Measurements from ENCODE around the gene PRKG1.

DNA sequence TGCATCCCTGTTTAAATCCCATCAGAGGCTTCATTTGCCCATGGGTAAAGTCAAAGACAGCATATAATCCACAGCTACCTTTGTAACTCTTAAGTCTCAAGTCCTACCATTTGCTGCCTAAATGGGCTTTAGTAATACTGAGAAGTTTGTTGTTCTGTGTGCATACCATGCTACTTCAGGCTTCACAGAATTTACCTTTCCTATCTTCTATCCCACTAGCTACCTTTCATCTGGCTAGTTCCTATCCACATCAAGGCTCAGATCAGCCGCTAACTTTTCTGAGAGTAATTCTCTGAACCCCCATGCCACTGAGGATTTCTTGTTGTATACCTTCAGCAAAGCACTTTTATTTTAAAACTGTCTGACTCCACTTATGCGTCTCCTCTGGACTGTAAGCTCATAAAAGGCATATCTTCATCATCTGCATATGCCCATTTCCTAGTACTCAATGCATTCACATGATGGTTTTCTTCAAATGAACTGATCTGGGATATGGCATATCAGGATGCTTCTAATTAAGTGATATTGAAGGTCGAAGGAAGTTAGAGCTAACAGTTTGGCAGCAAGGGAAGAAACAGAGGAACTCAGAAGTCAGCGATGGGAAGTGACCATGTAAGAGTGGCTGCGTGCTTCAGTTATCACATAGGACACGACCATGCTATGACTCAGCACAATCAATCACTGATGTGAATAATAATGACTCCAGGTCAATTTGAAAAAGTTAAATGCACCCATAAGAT is 955.9 kb downstream of the PRKG1 start:
- TF ChIP-seq, protein P1, sequence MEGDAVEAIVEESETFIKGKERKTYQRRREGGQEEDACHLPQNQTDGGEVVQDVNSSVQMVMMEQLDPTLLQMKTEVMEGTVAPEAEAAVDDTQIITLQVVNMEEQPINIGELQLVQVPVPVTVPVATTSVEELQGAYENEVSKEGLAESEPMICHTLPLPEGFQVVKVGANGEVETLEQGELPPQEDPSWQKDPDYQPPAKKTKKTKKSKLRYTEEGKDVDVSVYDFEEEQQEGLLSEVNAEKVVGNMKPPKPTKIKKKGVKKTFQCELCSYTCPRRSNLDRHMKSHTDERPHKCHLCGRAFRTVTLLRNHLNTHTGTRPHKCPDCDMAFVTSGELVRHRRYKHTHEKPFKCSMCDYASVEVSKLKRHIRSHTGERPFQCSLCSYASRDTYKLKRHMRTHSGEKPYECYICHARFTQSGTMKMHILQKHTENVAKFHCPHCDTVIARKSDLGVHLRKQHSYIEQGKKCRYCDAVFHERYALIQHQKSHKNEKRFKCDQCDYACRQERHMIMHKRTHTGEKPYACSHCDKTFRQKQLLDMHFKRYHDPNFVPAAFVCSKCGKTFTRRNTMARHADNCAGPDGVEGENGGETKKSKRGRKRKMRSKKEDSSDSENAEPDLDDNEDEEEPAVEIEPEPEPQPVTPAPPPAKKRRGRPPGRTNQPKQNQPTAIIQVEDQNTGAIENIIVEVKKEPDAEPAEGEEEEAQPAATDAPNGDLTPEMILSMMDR (IDR thresholded peaks at IDR 0.05), result no peak
- no peak for TF ChIP-seq EZH2 (IDR thresholded peaks at IDR 0.05; ENCODE audit: borderline replicate concordance, insufficient read depth, low read depth, low read length, poor library complexity, severe bottlenecking)

All from B cell (primary cell).